Measurements from ENCODE around the gene IFITM10.

DNA sequence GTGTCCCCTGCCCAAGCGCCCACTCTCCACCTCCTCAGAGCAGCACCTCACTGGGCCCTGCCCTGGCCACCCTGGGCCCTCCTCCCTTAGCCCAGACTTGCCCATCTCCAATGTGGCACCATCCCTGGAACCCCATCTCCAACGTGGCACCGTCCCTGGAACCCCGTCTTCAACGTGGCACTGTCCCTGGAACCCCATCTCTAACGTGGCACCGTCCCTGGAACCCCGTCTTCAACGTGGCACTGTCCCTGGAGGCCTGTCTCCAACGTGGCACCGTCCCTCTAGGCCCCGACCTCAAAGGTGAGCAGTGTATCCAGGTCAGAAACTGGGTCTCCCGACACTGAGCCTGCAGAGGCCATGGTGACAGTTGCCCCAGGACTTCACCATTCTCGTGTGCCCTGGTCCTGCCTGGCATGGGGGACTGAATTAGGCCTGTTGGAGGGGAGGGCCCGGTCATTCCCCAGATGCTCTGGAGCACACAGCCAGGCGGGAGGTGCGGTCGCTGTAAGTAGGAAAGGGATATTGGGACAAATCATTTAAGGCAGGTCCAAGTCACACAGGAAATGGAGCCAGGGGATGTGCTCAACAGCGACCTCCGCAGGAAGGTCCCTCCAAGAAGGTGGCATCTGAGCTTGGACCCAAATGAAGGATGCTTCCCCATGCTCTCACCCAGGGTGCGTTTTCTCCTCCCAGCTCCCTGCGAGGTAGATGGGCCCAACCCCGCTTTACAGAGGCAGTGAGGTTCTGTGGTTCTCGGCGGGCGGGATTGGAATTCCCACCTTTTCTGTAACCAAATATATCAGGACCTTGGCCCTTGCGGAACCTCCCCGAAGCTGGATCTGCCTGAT is 15.7 kb upstream of the IFITM10 start:
- TF ChIP-seq CTCF (IDR thresholded peaks at IDR 0.05) (no peak), POLR2AphosphoS5 (IDR thresholded peaks at IDR 0.05; ENCODE audit: low read depth, low read length) (no peak), SIN3A (IDR thresholded peaks at IDR 0.05; ENCODE audit: borderline replicate concordance, insufficient read depth, low read depth, low read length) (no peak)
- TF ChIP-seq, protein P1, sequence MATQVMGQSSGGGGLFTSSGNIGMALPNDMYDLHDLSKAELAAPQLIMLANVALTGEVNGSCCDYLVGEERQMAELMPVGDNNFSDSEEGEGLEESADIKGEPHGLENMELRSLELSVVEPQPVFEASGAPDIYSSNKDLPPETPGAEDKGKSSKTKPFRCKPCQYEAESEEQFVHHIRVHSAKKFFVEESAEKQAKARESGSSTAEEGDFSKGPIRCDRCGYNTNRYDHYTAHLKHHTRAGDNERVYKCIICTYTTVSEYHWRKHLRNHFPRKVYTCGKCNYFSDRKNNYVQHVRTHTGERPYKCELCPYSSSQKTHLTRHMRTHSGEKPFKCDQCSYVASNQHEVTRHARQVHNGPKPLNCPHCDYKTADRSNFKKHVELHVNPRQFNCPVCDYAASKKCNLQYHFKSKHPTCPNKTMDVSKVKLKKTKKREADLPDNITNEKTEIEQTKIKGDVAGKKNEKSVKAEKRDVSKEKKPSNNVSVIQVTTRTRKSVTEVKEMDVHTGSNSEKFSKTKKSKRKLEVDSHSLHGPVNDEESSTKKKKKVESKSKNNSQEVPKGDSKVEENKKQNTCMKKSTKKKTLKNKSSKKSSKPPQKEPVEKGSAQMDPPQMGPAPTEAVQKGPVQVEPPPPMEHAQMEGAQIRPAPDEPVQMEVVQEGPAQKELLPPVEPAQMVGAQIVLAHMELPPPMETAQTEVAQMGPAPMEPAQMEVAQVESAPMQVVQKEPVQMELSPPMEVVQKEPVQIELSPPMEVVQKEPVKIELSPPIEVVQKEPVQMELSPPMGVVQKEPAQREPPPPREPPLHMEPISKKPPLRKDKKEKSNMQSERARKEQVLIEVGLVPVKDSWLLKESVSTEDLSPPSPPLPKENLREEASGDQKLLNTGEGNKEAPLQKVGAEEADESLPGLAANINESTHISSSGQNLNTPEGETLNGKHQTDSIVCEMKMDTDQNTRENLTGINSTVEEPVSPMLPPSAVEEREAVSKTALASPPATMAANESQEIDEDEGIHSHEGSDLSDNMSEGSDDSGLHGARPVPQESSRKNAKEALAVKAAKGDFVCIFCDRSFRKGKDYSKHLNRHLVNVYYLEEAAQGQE (IDR thresholded peaks at IDR 0.05; ENCODE audit: insufficient read depth in 1 of 2, low read depth in 2 of 2, low read length in 1 of 2): no peak

All from Panc1 (cell line).